Stimulated activated naive CD8-positive, alpha-beta T cell treated with anti-CD3 and anti-CD28 coated beads, Interleukin-15, Interleukin-2, amounts not matched to agents 100 ng/mL and 50 ng/mL, for 24 hours (primary cell): ENCODE results near the gene METAP1.

Source experiments
- H3K27ac Mint-ChIP-seq: one replicate; pipeline ENCODE4 v1.8.0; 2021; ENCODE audit warnings: mild to moderate bottlenecking, mixed read lengths
- H3K27me3 Mint-ChIP-seq: one replicate; pipeline ENCODE4 v1.8.0; 2021; ENCODE audit warnings: mixed read lengths
- H3K36me3 Mint-ChIP-seq: one replicate; pipeline ENCODE4 v1.8.0; 2021; ENCODE audit warnings: low read depth, mixed read lengths
- H3K4me1 Mint-ChIP-seq: one replicate; pipeline ENCODE4 v1.8.0; 2021; ENCODE audit warnings: low read depth, mixed read lengths
- H3K4me3 Mint-ChIP-seq: one replicate; pipeline ENCODE4 v1.8.0; 2021; ENCODE audit warnings: mild to moderate bottlenecking, mixed read lengths
- H3K9me3 Mint-ChIP-seq: one replicate; pipeline ENCODE4 v1.8.0; 2021; ENCODE audit warnings: mixed read lengths

METAP1 gene

GRCh38 chr4:98995183-98996055, at the start of gene METAP1:
TSS of gene METAP1 (plus strand) at chr4:98995721. CDS start at chr4:98995754, 33 bp downstream.
- peaks cover 43% of the 10 kb centered on the region for H3K4me1 Mint-ChIP-seq
- H3K9me3 Mint-ChIP-seq = no peaks in the 10 kb centered on the region
- peak within 1 kb of the TSS; percentile 94 for H3K4me3 Mint-ChIP-seq
- no peaks in the 10 kb centered on the region for H3K27me3 Mint-ChIP-seq
- H3K27ac Mint-ChIP-seq = peak within 1 kb of the TSS; percentile 96
- H3K36me3 Mint-ChIP-seq = peaks cover 10% of the 10 kb centered on the region

DNA sequence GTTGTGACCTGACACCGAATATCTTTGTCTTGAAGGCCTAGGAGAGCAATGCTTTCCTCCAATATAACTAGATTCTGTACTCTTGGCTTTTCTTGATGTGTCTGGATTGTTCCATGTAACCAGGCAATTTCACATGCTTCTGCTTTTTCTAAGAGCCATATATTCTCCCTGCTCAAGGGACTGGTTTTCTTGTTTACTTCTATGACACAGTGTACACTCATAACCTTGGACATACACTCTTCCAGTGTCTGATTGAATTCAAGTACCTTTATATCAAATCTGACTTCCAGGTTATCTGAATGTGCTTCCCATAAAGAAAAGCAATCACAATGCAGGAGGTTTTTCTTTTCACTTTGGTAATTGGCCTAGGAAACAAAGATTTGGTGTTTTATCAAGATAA, 49.2 kb upstream of the METAP1 start:
- Mint-ChIP-seq H3K27ac (no peak overlapping the region), H3K27me3 (no peaks in the 10 kb centered on the region), H3K4me1 (no peaks in the 10 kb centered on the region), H3K4me3 (no peak overlapping the region), H3K9me3 (no peaks in the 10 kb centered on the region), H3K36me3 (no peaks in the 10 kb centered on the region)

- H3K4me3 Mint-ChIP-seq = no peak overlapping the region
Observed at GRCh38 chr4:98950925-98951324, 44.6 kb upstream of the METAP1 start.

DNA sequence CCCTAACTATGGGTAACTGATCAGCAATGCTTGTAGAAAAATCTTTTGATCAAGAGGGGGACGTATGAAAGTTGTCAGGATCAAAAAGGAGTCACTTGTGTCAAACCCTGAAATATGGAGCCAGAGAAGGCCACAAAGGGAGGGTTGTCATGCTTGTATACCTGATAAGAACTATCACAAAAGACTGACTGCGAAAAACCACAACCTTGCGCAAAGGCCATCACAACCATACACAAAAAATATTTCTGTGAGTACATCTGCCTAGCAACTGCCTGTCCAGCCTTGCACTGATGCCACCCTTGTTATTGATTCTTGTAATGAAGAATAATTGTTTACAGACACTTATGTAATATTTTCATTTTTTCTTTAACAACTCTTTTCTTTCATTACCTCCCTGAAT, 43.8 kb upstream of the METAP1 start:
- H3K27me3 Mint-ChIP-seq = peaks cover 6% of the 10 kb centered on the region
- H3K4me1 Mint-ChIP-seq = no peaks in the 10 kb centered on the region
- H3K27ac Mint-ChIP-seq = no peak overlapping the region

More at GRCh38 chr4:98950925-98951324, 44.6 kb upstream of the METAP1 start:
- H3K27me3 Mint-ChIP-seq = peaks cover 4% of the 10 kb centered on the region
- H3K36me3 Mint-ChIP-seq = no peaks in the 10 kb centered on the region
- H3K27ac Mint-ChIP-seq = no peak overlapping the region
- H3K4me1 Mint-ChIP-seq = no peaks in the 10 kb centered on the region
- no peaks in the 10 kb centered on the region for H3K9me3 Mint-ChIP-seq

GRCh38 chr4:98955229-98955628, 40.3 kb upstream of the METAP1 start:
- no peaks in the 10 kb centered on the region for H3K4me1 Mint-ChIP-seq
- no peaks in the 10 kb centered on the region for H3K9me3 Mint-ChIP-seq
- no peak overlapping the region for H3K4me3 Mint-ChIP-seq
- no peaks in the 10 kb centered on the region for H3K36me3 Mint-ChIP-seq
- peaks cover 10% of the 10 kb centered on the region for H3K27me3 Mint-ChIP-seq
- H3K27ac Mint-ChIP-seq = no peak overlapping the region

More for the DNA sequence above, 43.8 kb upstream of the METAP1 start:
- Mint-ChIP-seq H3K9me3 (no peaks in the 10 kb centered on the region), H3K36me3 (no peaks in the 10 kb centered on the region), H3K4me3 (no peak overlapping the region)

DNA sequence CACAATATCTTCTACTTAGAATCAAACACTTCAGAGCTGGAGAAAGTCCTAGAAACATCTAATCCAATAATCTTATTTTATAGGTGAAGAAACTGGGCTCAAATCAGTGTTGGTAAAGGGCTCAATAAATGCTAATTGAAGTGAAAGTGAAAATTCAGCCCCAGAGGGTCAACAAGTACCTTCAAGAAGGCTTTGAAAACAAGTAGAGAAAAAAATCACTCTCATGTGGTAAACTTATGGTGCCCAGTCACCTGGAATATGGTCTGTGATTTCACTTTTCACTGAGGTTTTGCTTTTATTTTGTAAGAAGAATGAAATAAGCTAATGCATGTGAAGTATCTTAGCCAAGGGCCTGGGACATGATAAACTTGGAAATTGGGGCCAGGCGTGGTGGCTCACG, 37.5 kb upstream of the METAP1 start:
- no peaks in the 10 kb centered on the region for H3K9me3 Mint-ChIP-seq
- peaks cover 10% of the 10 kb centered on the region for H3K27me3 Mint-ChIP-seq
- no peak overlapping the region for H3K27ac Mint-ChIP-seq
- H3K4me1 Mint-ChIP-seq = no peaks in the 10 kb centered on the region
- no peak overlapping the region for H3K4me3 Mint-ChIP-seq
- no peaks in the 10 kb centered on the region for H3K36me3 Mint-ChIP-seq

GRCh38 chr4:98959411-98959810, 36.1 kb upstream of the METAP1 start:
- Mint-ChIP-seq H3K4me3 (no peak overlapping the region), H3K27ac (no peak overlapping the region), H3K9me3 (no peaks in the 10 kb centered on the region), H3K4me1 (peaks cover 6% of the 10 kb centered on the region), H3K36me3 (no peaks in the 10 kb centered on the region), H3K27me3 (peaks cover 10% of the 10 kb centered on the region)

GRCh38 chr4:98961770-98962169, 33.8 kb upstream of the METAP1 start:
- peaks cover 9% of the 10 kb centered on the region for H3K27me3 Mint-ChIP-seq
- H3K36me3 Mint-ChIP-seq = no peaks in the 10 kb centered on the region
- H3K4me1 Mint-ChIP-seq = peaks cover 11% of the 10 kb centered on the region
- H3K4me3 Mint-ChIP-seq = no peak overlapping the region
- H3K9me3 Mint-ChIP-seq = no peaks in the 10 kb centered on the region
- no peak overlapping the region for H3K27ac Mint-ChIP-seq

DNA sequence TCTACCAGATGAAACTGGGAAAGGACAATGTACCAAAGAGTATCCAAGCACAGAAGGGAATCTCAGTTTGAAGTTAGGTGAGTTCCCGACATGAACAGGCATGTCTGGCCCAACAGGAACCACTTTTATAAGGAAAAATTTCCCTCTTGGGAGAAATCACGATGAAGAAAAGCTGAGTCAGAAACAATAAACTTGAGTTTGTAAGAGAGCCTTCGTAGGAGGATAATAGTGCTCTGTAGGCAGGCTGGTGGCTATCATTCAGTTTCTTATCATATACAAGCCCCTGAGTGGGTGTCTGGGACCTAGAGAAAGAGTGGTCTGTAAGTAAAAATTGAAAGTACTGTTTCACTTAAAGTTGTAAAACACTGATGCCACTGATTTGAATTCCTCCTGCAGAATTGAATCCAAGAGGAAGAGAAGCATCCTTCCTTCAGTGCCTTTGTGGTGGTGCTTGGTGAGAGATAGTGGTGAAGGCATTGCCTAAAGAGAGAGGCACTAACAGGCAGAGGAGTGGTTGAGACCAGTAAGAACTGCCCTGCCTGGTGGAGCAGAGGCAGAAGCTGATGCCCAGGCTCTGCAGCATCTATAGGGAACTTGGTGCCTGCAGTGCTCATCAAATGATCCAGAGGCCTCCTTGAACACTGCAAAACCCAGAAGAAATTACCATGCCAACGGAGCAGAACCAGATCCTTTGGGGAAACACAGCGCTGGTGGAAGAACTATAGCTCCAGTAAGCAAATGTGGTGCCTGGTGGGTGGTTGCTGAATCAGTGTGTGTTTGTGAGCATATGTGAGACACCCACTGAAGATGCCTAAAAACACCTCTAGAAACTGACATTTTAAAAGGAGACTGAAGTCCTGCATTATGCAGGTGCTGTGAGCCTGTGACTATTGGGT, 31.7 kb upstream of the METAP1 start:
- no peaks in the 10 kb centered on the region for H3K36me3 Mint-ChIP-seq
- H3K9me3 Mint-ChIP-seq = no peaks in the 10 kb centered on the region
- H3K27me3 Mint-ChIP-seq = peaks cover 20% of the 10 kb centered on the region
- no peak overlapping the region for H3K4me3 Mint-ChIP-seq
- H3K27ac Mint-ChIP-seq = no peak overlapping the region
- H3K4me1 Mint-ChIP-seq = peaks cover 11% of the 10 kb centered on the region

GRCh38 chr4:98966926-98967325, 28.6 kb upstream of the METAP1 start:
- Mint-ChIP-seq H3K36me3 (no peaks in the 10 kb centered on the region), H3K4me1 (peaks cover 11% of the 10 kb centered on the region)

GRCh38 chr4:98967786-98968329, 27.7 kb upstream of the METAP1 start:
- Mint-ChIP-seq H3K4me3 (no peak overlapping the region), H3K4me1 (peaks cover 11% of the 10 kb centered on the region), H3K9me3 (no peaks in the 10 kb centered on the region), H3K36me3 (no peaks in the 10 kb centered on the region), H3K27me3 (peaks cover 22% of the 10 kb centered on the region), H3K27ac (no peak overlapping the region)

More at GRCh38 chr4:98966926-98967325, 28.6 kb upstream of the METAP1 start:
- H3K4me3 Mint-ChIP-seq = no peak overlapping the region
- H3K27me3 Mint-ChIP-seq = peaks cover 22% of the 10 kb centered on the region
- H3K27ac Mint-ChIP-seq = no peak overlapping the region
- no peaks in the 10 kb centered on the region for H3K9me3 Mint-ChIP-seq

DNA sequence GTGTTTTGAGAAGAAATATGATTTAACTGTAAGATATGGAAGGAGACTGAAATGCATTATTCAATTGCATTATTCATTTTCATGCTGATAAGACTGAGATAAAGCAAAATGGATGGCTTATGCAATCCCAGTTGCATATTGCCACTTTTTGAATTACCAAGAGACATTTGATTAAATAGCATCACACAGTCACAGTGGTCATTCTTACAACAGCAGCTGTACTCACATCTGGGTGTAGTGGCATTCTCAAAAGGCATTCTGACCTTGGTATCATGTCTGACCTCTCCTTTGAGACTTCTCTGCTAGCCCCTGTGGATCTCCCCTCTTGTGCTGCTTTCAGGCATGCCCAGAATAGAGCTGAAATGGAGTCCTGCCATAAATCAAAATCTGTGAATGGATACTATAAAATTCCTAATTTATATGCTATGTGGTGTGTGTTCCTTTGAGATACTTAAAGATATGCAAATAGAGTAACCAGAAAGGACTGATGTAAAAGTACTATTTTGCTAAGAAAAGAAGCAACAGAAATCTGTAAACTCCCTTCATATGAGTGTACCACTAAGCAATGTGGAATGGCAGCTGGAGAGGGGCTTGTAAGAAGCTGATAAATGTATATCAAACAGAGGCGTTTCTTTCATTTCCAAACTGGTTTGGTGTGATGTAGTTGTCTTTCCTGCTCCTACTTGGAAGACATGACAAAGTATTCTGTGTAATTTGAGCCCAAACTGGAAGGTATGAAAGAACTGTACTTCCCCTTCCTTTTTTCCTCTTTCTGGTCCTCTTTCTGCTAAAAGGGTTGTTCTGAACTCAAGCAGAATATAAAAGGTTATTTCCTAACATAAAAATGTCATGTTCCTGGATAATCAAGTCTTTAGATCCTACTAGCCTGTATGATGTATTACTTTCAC, 25.4 kb upstream of the METAP1 start:
- Mint-ChIP-seq H3K27ac (no peak overlapping the region), H3K9me3 (no peaks in the 10 kb centered on the region), H3K4me3 (no peak overlapping the region), H3K36me3 (no peaks in the 10 kb centered on the region), H3K27me3 (peaks cover 37% of the 10 kb centered on the region), H3K4me1 (no peaks in the 10 kb centered on the region)

GRCh38 chr4:98976716-98977115, 18.8 kb upstream of the METAP1 start:
- no peak overlapping the region for H3K27ac Mint-ChIP-seq
- no peaks in the 10 kb centered on the region for H3K9me3 Mint-ChIP-seq
- no peak overlapping the region for H3K4me3 Mint-ChIP-seq
- no peaks in the 10 kb centered on the region for H3K36me3 Mint-ChIP-seq
- peaks cover 21% of the 10 kb centered on the region for H3K27me3 Mint-ChIP-seq
- H3K4me1 Mint-ChIP-seq = no peaks in the 10 kb centered on the region

GRCh38 chr4:98977557-98977956, 18.0 kb upstream of the METAP1 start:
- no peaks in the 10 kb centered on the region for H3K9me3 Mint-ChIP-seq
- no peak overlapping the region for H3K4me3 Mint-ChIP-seq
- peaks cover 22% of the 10 kb centered on the region for H3K27me3 Mint-ChIP-seq
- H3K27ac Mint-ChIP-seq = no peak overlapping the region
- no peaks in the 10 kb centered on the region for H3K36me3 Mint-ChIP-seq
- no peaks in the 10 kb centered on the region for H3K4me1 Mint-ChIP-seq
